ENCODE data around the gene ZNF776.

ZNF776 gene

DNA sequence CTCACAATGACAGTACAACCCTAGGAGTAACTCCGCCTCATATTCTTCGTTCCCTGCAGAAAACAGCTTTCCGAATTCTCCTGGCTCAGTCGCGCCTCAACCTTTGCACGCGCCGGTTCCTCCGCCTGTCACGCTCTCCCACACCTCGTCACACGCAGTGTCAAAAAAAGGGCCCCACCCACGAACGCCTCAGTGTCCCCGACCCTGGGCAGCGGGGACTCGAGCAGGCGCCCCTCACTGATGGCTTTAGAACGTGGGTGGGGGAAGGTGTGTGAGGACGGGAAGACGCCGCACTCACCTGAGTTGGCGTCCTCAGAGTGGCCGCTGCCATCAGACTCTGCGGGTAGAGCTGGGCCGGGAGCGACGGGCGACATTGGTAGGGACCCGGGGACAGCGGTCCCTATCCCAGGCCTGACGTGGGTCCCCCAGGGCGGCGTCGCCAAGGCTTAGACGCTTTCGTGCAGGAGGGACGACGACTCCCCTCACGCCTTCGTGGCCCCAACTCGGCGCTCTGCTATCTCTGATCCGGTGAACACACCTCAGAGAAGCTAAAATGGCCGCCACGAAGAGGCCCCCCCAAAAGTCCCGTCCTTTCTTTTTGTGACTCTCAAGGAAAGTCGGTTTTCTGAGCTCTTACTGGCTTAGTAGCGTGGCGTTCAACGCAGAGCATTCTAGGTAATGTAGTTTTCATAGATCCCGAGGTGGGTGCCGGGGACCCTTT lies 37.8 kb upstream of the ZNF776 start, which contains the start of gene ZNF154:
Gene ZNF154, minus strand, starts transcription at position 564 of the 721 bp plus-strand sequence. Its CDS starts 233 bp downstream, at position 331.
- Histone ChIP-seq H3K4me1 (ENCODE audit: insufficient read depth, low read length, poor library complexity, severe bottlenecking) (no peaks in the 10 kb centered on the region), H3K4me3 (ENCODE audit: low read length, poor library complexity, severe bottlenecking) (peak within 1 kb of the TSS; percentile 73), H2AFZ (ENCODE audit: low read length) (peak within 1 kb of the TSS; percentile 39; the same call in 1 of the 2 replicates), H3K27me3 (ENCODE audit: insufficient read depth, low read length, poor library complexity, severe bottlenecking) (no peaks in the 10 kb centered on the region), H3K9me3 (ENCODE audit: insufficient read depth, low read depth, low read length) (no peaks in the 10 kb centered on the region; the same call in 1 of the 2 replicates), H4K20me1 (ENCODE audit: insufficient read depth, low read length, poor library complexity, severe bottlenecking) (no peaks in the 10 kb centered on the region), H3K79me2 (ENCODE audit: insufficient read depth, low read length) (peaks cover 18% of the 10 kb centered on the region; the same call in 1 of the 2 replicates), H3K9ac (ENCODE audit: low read depth, low read length, poor library complexity, severe bottlenecking) (peak within 1 kb of the TSS; percentile 45), H3F3A (ENCODE audit: low read depth) (no peaks in the 10 kb centered on the region), H3K4me2 (ENCODE audit: low read depth, low read length, poor library complexity, severe bottlenecking) (peak within 1 kb of the TSS; percentile 55), H3K36me3 (ENCODE audit: insufficient read depth, low read length) (no peaks in the 10 kb centered on the region), H3K9me2 (replicated peaks; ENCODE audit: low read depth, low read length) (no peaks in the 10 kb centered on the region)
- no peak for TF ChIP-seq EZH2phosphoT487 (IDR thresholded peaks at IDR 0.05; ENCODE audit: borderline replicate concordance)
- TF ChIP-seq, protein P1, sequence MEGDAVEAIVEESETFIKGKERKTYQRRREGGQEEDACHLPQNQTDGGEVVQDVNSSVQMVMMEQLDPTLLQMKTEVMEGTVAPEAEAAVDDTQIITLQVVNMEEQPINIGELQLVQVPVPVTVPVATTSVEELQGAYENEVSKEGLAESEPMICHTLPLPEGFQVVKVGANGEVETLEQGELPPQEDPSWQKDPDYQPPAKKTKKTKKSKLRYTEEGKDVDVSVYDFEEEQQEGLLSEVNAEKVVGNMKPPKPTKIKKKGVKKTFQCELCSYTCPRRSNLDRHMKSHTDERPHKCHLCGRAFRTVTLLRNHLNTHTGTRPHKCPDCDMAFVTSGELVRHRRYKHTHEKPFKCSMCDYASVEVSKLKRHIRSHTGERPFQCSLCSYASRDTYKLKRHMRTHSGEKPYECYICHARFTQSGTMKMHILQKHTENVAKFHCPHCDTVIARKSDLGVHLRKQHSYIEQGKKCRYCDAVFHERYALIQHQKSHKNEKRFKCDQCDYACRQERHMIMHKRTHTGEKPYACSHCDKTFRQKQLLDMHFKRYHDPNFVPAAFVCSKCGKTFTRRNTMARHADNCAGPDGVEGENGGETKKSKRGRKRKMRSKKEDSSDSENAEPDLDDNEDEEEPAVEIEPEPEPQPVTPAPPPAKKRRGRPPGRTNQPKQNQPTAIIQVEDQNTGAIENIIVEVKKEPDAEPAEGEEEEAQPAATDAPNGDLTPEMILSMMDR (conservative IDR thresholded peaks at IDR 0.05; ENCODE audit: low read length), result no peak

- H3K4me3 ChIP-seq (ENCODE audit: low read length, poor library complexity, severe bottlenecking), result no peak overlapping the region
- peaks cover 18% of the 10 kb centered on the region; the same call in 1 of the 2 replicates for H3K79me2 ChIP-seq (ENCODE audit: insufficient read depth, low read length)
- no peak overlapping the region for H3K4me2 ChIP-seq (ENCODE audit: low read depth, low read length, poor library complexity, severe bottlenecking)
- H2AFZ ChIP-seq (ENCODE audit: low read length), result no peak overlapping the region
- no peaks in the 10 kb centered on the region for H3K4me1 ChIP-seq (ENCODE audit: insufficient read depth, low read length, poor library complexity, severe bottlenecking)
- TF ChIP-seq EZH2phosphoT487 (IDR thresholded peaks at IDR 0.05; ENCODE audit: borderline replicate concordance), result no peak
- TF ChIP-seq, protein P1 (conservative IDR thresholded peaks at IDR 0.05; ENCODE audit: low read length), result no peak
- no peaks in the 10 kb centered on the region for H4K20me1 ChIP-seq (ENCODE audit: insufficient read depth, low read length, poor library complexity, severe bottlenecking)
- no peaks in the 10 kb centered on the region; the same call in 1 of the 2 replicates for H3K9me3 ChIP-seq (ENCODE audit: insufficient read depth, low read depth, low read length)
- no peaks in the 10 kb centered on the region; the same call in 1 of the 2 replicates for H3K36me3 ChIP-seq (ENCODE audit: insufficient read depth, low read length)
- no peak overlapping the region for H3K9ac ChIP-seq (ENCODE audit: low read depth, low read length, poor library complexity, severe bottlenecking)
- no peaks in the 10 kb centered on the region for H3K27me3 ChIP-seq (ENCODE audit: insufficient read depth, low read length, poor library complexity, severe bottlenecking)
- no peaks in the 10 kb centered on the region for H3F3A ChIP-seq (ENCODE audit: low read depth)
- no peaks in the 10 kb centered on the region for H3K9me2 ChIP-seq (replicated peaks; ENCODE audit: low read depth, low read length)
Observed at GRCh38 chr19:57709616-57710015, 37.0 kb upstream of the ZNF776 start.

DNA sequence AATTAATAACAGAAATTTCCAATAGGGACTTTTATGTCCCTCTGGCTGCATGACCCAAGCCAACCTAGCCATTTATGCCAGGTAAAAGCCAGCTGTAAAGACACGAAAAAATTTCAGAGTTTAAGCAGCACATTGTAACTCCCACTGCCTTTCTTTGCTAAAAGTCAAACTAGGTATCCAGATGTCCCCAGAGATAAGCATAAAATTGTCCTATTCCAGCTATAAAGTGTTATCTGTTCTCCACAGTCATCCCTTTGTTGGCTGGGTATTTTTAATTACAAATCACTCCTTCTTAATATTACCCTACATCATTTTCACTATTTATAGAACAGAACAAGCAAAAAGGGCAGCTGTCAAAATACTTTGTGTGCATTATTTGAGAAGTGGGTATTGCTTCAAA lies 34.4 kb upstream of the ZNF776 start:
- no peak overlapping the region for H3K4me3 ChIP-seq (ENCODE audit: low read length, poor library complexity, severe bottlenecking)

More for the DNA sequence above, 34.4 kb upstream of the ZNF776 start:
- Histone ChIP-seq H3K9me2 (replicated peaks; ENCODE audit: low read depth, low read length) (no peaks in the 10 kb centered on the region), H3F3A (ENCODE audit: low read depth) (no peaks in the 10 kb centered on the region), H3K79me2 (ENCODE audit: insufficient read depth, low read length) (peaks cover 10% of the 10 kb centered on the region; the same call in 1 of the 2 replicates), H3K36me3 (ENCODE audit: insufficient read depth, low read length) (no peaks in the 10 kb centered on the region; the same call in 1 of the 2 replicates), H3K4me1 (ENCODE audit: insufficient read depth, low read length, poor library complexity, severe bottlenecking) (no peaks in the 10 kb centered on the region), H3K9ac (ENCODE audit: low read depth, low read length, poor library complexity, severe bottlenecking) (no peak overlapping the region), H3K4me2 (ENCODE audit: low read depth, low read length, poor library complexity, severe bottlenecking) (no peak overlapping the region), H2AFZ (ENCODE audit: low read length) (no peak overlapping the region), H3K9me3 (ENCODE audit: insufficient read depth, low read depth, low read length) (no peaks in the 10 kb centered on the region), H3K27me3 (ENCODE audit: insufficient read depth, low read length, poor library complexity, severe bottlenecking) (no peaks in the 10 kb centered on the region), H4K20me1 (ENCODE audit: insufficient read depth, low read length, poor library complexity, severe bottlenecking) (no peaks in the 10 kb centered on the region)
- TF ChIP-seq, protein P1 (conservative IDR thresholded peaks at IDR 0.05; ENCODE audit: low read length), result no peak
- no peak for TF ChIP-seq EZH2phosphoT487 (IDR thresholded peaks at IDR 0.05; ENCODE audit: borderline replicate concordance)
